Smooth muscle cell (in vitro differentiated cells): ENCODE data around the gene RSRP1. TPM values are rescaled to one million over a fixed set of nuclear protein-coding genes. Genes with fewer than 3 reads are reported as not detected.
"Not testable (repeated sequence)": the region's sequence is repeated elsewhere in the genome, so short reads cannot be mapped to it uniquely, and the experiment has no call there.

Source experiments
- DNase-seq: peaks from one replicate; lab custom pipeline; 2025; ENCODE audit not compliant: unreplicated experiment; lab: John Stamatoyannopoulos, UW
- H2AFZ ChIP-seq: fragments of 200-600 bp; sonication (generic); 2 replicates; pipeline ENCODE4 v1.6.0; 2016; ENCODE audit warnings: antibody characterized with exemption, low read depth, mild to moderate bottlenecking
- H3F3A ChIP-seq: fragments of 200-600 bp; sonication (generic); 2 replicates; pipeline ENCODE4 v1.6.0; 2017; ENCODE audit warnings: antibody characterized with exemption, low read depth
- H3K27ac ChIP-seq: fragments of 200-600 bp; sonication (generic); 2 replicates; pipeline ENCODE4 v1.5.1; 2016; ENCODE audit warnings: low read depth, mild to moderate bottlenecking
- H3K27me3 ChIP-seq: fragments of 200-600 bp; sonication (generic); 2 replicates; pipeline ENCODE4 v1.6.1; 2016; ENCODE audit warnings: low read depth, mild to moderate bottlenecking
- H3K36me3 ChIP-seq: fragments of 200-600 bp; sonication (generic); 2 replicates; pipeline ENCODE4 v1.5.1; 2016; ENCODE audit warnings: low read depth
- H3K4me1 ChIP-seq: fragments of 200-600 bp; sonication (generic); 2 replicates; pipeline ENCODE4 v1.5.1; 2016; ENCODE audit warnings: low read depth
- H3K4me2 ChIP-seq: fragments of 200-600 bp; sonication (generic); 2 replicates; pipeline ENCODE4 v1.6.0; 2016; ENCODE audit warnings: mild to moderate bottlenecking
- H3K4me3 ChIP-seq: fragments of 200-600 bp; sonication (generic); 2 replicates; pipeline ENCODE4 v1.5.1; 2016; ENCODE audit warnings: mild to moderate bottlenecking
- H3K79me2 ChIP-seq: fragments of 200-600 bp; sonication (generic); 2 replicates; pipeline ENCODE4 v1.6.0; 2016; ENCODE audit warnings: low read depth, mild to moderate bottlenecking
- H3K9ac ChIP-seq: fragments of 200-600 bp; sonication (generic); 2 replicates; pipeline ENCODE4 v1.6.0; 2016; ENCODE audit warnings: low read depth
- H3K9me3 ChIP-seq: fragments of 200-600 bp; sonication (generic); replicated peaks from 2 replicates; pipeline ENCODE4 v1.5.1; 2016; ENCODE audit warnings: low read depth
- H4K20me1 ChIP-seq: fragments of 200-600 bp; sonication (generic); 2 replicates; pipeline ENCODE4 v1.6.0; 2016; ENCODE audit warnings: low read depth
- WGBS: methylation state at CpG from one replicate; pipeline ENCODE4 v1.1.7; 2016; ENCODE audit warnings: low lambda C conversion rate; 5-methylcytosine and 5-hydroxymethylcytosine counted together
- polyA plus RNA-seq: library from polyadenylated mRNA; unstranded; fragments of >200 nt; fragmentation: Nextera tagmentation; extraction: Ambion mirVana; gene quantifications from 2 replicates; pipeline ENCODE4 v1.2.1, GENCODE V29; 2016
- total RNA-seq: library from RNA; depleted of rRNA; stranded (reverse); fragments of >200 nt; gene quantifications from 2 replicates; pipeline ENCODE4 v1.2.3, GENCODE V29; 2014
- TF ChIP-seq, protein P1 (sequence below): fragments of 200-600 bp; sonication (generic); IDR thresholded peaks from 2 replicates; pipeline ENCODE4 v1.5.1; 2017; ENCODE audit warnings: borderline replicate concordance, mild to moderate bottlenecking, antibody characterized with exemption; ENCODE audit not compliant: insufficient read depth, poor library complexity, severe bottlenecking

RSRP1 gene
- total and polyA plus RNA-seq, 2 experiments from 2014 or later: 32.3 to 93.6 TPM

DNA sequence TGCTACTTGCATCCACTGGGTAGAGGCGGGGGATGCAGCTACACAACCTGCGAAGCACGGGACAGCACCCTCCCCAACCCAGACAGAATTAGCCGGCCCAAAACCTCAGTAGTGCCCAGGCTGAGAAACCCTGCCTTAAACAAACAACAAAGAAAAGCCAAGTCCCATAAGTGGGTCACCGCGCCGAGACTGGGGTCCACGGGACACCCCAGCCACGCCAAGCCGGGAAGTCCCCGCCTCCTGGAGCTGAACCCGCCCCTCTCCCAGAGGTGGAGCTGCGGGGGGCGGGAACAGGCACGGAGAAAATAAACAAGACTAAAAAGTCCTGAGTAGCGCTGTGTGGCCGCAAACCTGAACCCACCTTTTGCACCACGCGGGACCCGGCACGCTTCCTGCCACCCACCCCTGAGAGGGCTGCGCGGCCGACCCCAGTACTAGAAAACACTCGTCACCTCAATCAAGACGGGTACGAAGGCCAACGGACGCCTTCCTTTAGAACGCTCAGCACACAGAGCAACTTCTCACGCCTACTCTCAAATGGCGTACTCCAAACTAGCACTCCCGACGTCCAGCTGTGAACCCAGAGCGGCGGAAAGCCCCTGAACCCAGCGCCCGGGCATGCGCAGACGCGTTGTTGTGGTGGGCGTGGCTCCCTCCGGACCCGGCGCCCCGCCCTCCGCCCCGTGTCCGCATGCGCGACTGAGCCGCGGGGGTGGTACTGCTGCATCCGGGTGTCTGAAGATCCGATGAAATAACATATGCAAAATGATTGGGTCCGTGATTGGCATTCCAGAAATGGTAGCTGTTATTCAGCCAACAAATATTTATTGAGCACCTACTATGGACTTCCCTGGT lies 20.3 kb upstream of the RSRP1 start:
- Histone ChIP-seq H3K4me2 (peak overlapping the region; percentile 79), H3K9ac (peak overlapping the region; percentile 75), H3K4me3 (peak overlapping the region; percentile 51), H3K27ac (peak overlapping the region; percentile 71)
- not testable (repeated sequence) for H2AFZ ChIP-seq, H3K27me3 ChIP-seq, H3K79me2 ChIP-seq, H3F3A ChIP-seq, H3K36me3 ChIP-seq, H3K4me1 ChIP-seq, H3K9me3 ChIP-seq, H4K20me1 ChIP-seq
- under 1% methylated on average over 26 of the region's 56 CpGs for whole genome bisulfite sequencing
- DNase-seq: peak; percentile 38

DNA sequence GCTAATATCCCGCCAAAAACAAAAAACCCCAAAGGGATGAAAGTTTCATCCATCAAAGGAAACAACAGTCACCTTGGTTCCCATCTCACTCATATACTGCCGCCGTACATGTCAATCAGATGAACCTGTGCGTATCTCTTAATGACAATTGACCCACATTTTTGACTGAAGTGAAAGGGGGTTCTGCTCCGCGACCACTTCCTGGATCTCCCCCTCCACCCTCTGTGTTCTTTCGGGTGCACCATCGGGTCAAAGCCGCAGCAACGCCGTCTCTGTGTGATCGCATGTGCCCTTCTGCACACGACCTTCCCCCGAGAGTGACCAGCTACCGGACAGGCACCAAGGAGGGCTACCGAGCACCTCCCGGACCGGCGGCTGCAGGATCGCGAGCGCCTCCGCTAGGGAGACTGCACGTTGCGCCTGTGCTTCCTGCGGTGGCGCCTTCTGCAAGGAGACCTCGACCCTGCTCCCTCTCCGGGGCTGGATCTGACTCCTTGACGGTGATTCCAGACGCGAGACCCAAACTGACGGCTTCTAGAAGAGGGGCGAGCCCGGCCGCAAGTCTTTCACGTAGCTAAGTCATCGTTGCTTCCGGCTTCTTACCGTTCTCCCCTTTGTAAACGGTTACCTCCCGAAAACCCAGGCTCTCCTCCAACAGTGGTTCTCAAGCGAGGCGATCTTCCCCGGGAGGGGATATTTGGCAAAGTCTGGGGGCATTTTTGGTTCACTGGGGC lies 19.5 kb upstream of the RSRP1 start:
- under 1% methylated on average over 11 of the region's 45 CpGs for WGBS

DNA sequence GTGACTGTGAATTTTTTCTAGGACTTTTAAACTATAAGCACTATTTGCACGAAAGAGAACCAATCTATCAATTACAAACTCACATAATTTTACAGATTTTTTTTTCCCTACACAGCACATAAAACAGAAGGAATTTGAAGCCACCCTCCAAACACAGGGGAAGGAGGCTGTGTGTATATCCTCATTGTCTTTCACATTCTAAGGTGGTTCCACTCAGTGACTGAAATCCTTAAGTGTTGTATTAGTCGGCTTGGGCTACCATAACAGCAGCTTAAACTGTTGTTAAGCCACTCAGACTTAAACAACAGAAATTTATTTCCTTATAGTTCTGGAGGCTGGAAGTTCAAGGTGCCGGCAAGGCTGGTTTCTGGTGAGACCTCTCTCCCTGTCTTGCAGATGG lies 13.1 kb upstream of the RSRP1 start:
- not testable (repeated sequence) for H3K9ac ChIP-seq, H3K27me3 ChIP-seq, H3K79me2 ChIP-seq, H3K36me3 ChIP-seq, DNase-seq, H3F3A ChIP-seq, H3K27ac ChIP-seq, H3K4me3 ChIP-seq, H4K20me1 ChIP-seq, H3K9me3 ChIP-seq, H3K4me1 ChIP-seq, H3K4me2 ChIP-seq, H2AFZ ChIP-seq
- WGBS: 90% methylated on average over 3 of the region's 3 CpGs

More for the DNA sequence above, 19.5 kb upstream of the RSRP1 start:
- not testable (repeated sequence) for DNase-seq, H3K36me3 ChIP-seq, H3K9me3 ChIP-seq, H2AFZ ChIP-seq, H3K27ac ChIP-seq, H3K27me3 ChIP-seq, H3F3A ChIP-seq, H3K9ac ChIP-seq, H3K4me1 ChIP-seq, H3K79me2 ChIP-seq, H4K20me1 ChIP-seq
- peak overlapping the region; percentile 51 for H3K4me3 ChIP-seq
- peak overlapping the region; percentile 85 for H3K4me2 ChIP-seq

DNA sequence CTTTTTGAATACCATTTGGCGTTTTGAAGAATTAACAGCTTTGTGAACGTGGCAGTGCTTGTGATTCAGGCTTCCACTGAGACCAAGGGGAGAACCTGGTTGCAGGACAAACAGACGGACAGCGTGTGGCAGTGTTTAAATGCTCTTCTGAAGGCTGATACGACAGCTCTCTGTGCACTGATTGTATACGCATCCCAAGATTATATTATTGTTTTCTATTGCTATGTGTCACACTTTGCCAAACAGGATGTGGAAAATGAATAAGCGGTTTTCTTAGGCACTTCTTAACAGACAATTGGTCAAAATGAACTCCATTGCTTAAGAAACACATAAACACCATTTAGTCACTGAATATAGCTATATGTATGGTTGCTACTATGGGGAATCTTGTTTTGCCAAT lies 12.6 kb upstream of the RSRP1 start:
- H4K20me1 ChIP-seq, H3K36me3 ChIP-seq, H3K4me3 ChIP-seq, H3K9ac ChIP-seq, H3K4me2 ChIP-seq, DNase-seq, H3K9me3 ChIP-seq, H3K4me1 ChIP-seq, H3K27me3 ChIP-seq, H3K27ac ChIP-seq, H3K79me2 ChIP-seq, H2AFZ ChIP-seq, H3F3A ChIP-seq: not testable (repeated sequence)
- 69% methylated on average over 7 of the region's 7 CpGs for WGBS

DNA sequence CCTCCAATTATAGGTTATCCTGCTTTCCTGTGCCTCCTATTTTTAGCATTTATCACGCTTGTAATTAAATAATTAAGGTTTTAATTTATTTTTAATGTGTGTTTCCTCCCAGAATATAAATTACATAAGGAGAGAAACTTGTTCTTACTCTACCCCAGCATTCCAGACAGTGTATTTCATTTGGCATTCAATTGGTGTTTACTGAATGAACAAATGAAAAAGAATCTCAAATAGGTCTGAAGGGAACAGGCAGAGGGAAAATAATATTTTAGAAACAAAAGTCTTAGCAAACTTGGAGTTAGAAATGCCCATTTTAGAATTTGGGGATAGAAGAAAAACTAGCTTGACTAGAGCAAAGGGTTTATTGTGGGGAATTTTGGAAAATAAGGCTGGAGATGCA lies 9.9 kb upstream of the RSRP1 start:
- Histone ChIP-seq H3K4me2 (no peak overlapping the region), H3K4me3 (no peak overlapping the region), H3K4me1 (no peaks in the 10 kb centered on the region), H3K27ac (no peak overlapping the region), H4K20me1 (no peaks in the 10 kb centered on the region), H3K79me2 (no peaks in the 10 kb centered on the region), H3F3A (no peaks in the 10 kb centered on the region), H3K36me3 (no peaks in the 10 kb centered on the region), H3K27me3 (no peaks in the 10 kb centered on the region), H2AFZ (no peak overlapping the region), H3K9ac (no peak overlapping the region), H3K9me3 (no peaks in the 10 kb centered on the region)
- no peak for DNase-seq
- WGBS: 90% methylated on average over 1 of the region's 1 CpG
- TF ChIP-seq, protein P1, sequence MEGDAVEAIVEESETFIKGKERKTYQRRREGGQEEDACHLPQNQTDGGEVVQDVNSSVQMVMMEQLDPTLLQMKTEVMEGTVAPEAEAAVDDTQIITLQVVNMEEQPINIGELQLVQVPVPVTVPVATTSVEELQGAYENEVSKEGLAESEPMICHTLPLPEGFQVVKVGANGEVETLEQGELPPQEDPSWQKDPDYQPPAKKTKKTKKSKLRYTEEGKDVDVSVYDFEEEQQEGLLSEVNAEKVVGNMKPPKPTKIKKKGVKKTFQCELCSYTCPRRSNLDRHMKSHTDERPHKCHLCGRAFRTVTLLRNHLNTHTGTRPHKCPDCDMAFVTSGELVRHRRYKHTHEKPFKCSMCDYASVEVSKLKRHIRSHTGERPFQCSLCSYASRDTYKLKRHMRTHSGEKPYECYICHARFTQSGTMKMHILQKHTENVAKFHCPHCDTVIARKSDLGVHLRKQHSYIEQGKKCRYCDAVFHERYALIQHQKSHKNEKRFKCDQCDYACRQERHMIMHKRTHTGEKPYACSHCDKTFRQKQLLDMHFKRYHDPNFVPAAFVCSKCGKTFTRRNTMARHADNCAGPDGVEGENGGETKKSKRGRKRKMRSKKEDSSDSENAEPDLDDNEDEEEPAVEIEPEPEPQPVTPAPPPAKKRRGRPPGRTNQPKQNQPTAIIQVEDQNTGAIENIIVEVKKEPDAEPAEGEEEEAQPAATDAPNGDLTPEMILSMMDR: no peak
